Caco-2 (cell line): ENCODE data around the gene NPAS3. TPM values are rescaled to one million over a fixed set of nuclear protein-coding genes. Genes with fewer than 3 reads are reported as not detected.

ENCODE experiments used
- BruUV-seq: library from RNA; stranded (reverse); fragments of 400-500 nt; replicated peaks from 2 replicates; lab custom pipeline; 2021; lab: Mats Ljungman, UMichigan
- CTCF ChIA-PET: fragments of 300-600 bp; sonication (Branson Sonifier 250); formaldehyde crosslinking; loops from one replicate; lab custom pipeline; 2022; ENCODE audit warnings: antibody characterized with exemption; lab: Charles Lee
- POLR2A ChIA-PET: fragments of 300-600 bp; sonication (Branson Sonifier 250); formaldehyde crosslinking; loops from one replicate; lab custom pipeline; 2022; ENCODE audit warnings: antibody characterized with exemption; lab: Charles Lee
- DNase-seq, 2 experiments: peaks; one replicate each; pipeline versions ENCODE4 v3.0.0 to v3.0.0-alpha.2; 2020 to 2022
- H3K27me3 ChIP-seq: replicated peaks from 2 replicates; pipeline ENCODE4 v1.6.0; 2011; ENCODE audit warnings: low read length; ENCODE audit not compliant: control insufficient read depth, insufficient read depth
- H3K36me3 ChIP-seq: 2 replicates; pipeline ENCODE4 v1.5.1; 2011; ENCODE audit warnings: low read length; ENCODE audit not compliant: control insufficient read depth, insufficient read depth
- H3K4me1 ChIP-seq: fragments of 250-450 bp; sonication (Bioruptor Pico); 2 replicates; pipeline ENCODE4 v1.5.1; 2020; ENCODE audit warnings: mild to moderate bottlenecking
- H3K4me3 ChIP-seq: 2 replicates; pipeline ENCODE4 v1.5.1; 2011; ENCODE audit warnings: low read depth, mild to moderate bottlenecking, control low read depth, low read length
- H3K9me3 ChIP-seq: fragments of 250-450 bp; sonication (Bioruptor Pico); 2 replicates; pipeline ENCODE4 v1.5.1; 2020; ENCODE audit warnings: mild to moderate bottlenecking, moderate library complexity
- H3K27ac Mint-ChIP-seq: one replicate; pipeline ENCODE4 v1.8.0; 2022; ENCODE audit warnings: mixed read lengths; ENCODE audit not compliant: unreplicated experiment
- H3K27me3 Mint-ChIP-seq: one replicate; pipeline ENCODE4 v1.8.0; 2022; ENCODE audit warnings: mixed read lengths; ENCODE audit not compliant: insufficient read depth, unreplicated experiment
- H3K36me3 Mint-ChIP-seq: one replicate; pipeline ENCODE4 v1.8.0; 2022; ENCODE audit warnings: mild to moderate bottlenecking, mixed read lengths; ENCODE audit not compliant: insufficient read depth, unreplicated experiment
- H3K4me1 Mint-ChIP-seq: one replicate; pipeline ENCODE4 v1.8.0; 2022; ENCODE audit warnings: low read depth, mixed read lengths; ENCODE audit not compliant: unreplicated experiment
- H3K4me3 Mint-ChIP-seq: one replicate; pipeline ENCODE4 v1.8.0; 2022; ENCODE audit warnings: mild to moderate bottlenecking, moderate library complexity, mixed read lengths; ENCODE audit not compliant: unreplicated experiment
- H3K9me3 Mint-ChIP-seq: one replicate; pipeline ENCODE4 v1.8.0; 2022; ENCODE audit warnings: mixed read lengths; ENCODE audit not compliant: unreplicated experiment
- CTCF ChIP-seq, 2 experiments: fragments of 200-600 bp in 1 of 2; IDR thresholded peaks; 1 replicate in 1 of 2; 2 replicates in 1 of 2; pipeline versions ENCODE4 v1.5.1 to v1.8.0; 2011 to 2022; ENCODE audit warnings: antibody characterized with exemption in 1 of 2, control low read depth in 1 of 2, inconsistent platforms in 1 of 2, low read depth in 1 of 2, low read length in 1 of 2, mild to moderate bottlenecking in 1 of 2, moderate library complexity in 1 of 2; ENCODE audit not compliant: insufficient read depth in 1 of 2, severe bottlenecking in 1 of 2, unreplicated experiment in 1 of 2
- intact Hi-C: fragments of 100-400 bp; cut with micrococcal nuclease; formaldehyde crosslinking; loops from one replicate; pipeline ENCODE4 v1.10.0; 2022; ENCODE audit not compliant: unreplicated experiment
- total RNA-seq: library from RNA; stranded (reverse); gene quantifications from 2 replicates; pipeline ENCODE4 v1.2.3, GENCODE V29; 2022

NPAS3 gene
- total RNA-seq, 1 experiment from 2014 or later: not detected

- TF ChIP-seq CTCF (IDR thresholded peaks at IDR 0.05; ENCODE audit: insufficient read depth in 1 of 2, low read depth in 1 of 2, low read length in 1 of 2, severe bottlenecking in 1 of 2, unreplicated experiment in 1 of 2): no peak
- H3K4me3 ChIP-seq: no peak overlapping the region
- ChIA-PET CTCF (no interaction called here), POLR2A (no interaction called here)
- no peaks in the 10 kb centered on the region for H3K4me1 Mint-ChIP-seq
- DNase-seq: no peak
- no peaks in the 10 kb centered on the region for H3K4me1 ChIP-seq
- no peak overlapping the region for H3K4me3 Mint-ChIP-seq
- no peaks in the 10 kb centered on the region for H3K27me3 ChIP-seq
- no peak overlapping the region for H3K27ac Mint-ChIP-seq
- no peaks in the 10 kb centered on the region for H3K36me3 ChIP-seq
- H3K9me3 Mint-ChIP-seq: no peaks in the 10 kb centered on the region
- H3K27me3 Mint-ChIP-seq: peaks cover 14% of the 10 kb centered on the region
- H3K9me3 ChIP-seq: no peaks in the 10 kb centered on the region
- BruUV-seq: no TSS peak
- H3K36me3 Mint-ChIP-seq: no peaks in the 10 kb centered on the region
- intact Hi-C loops: no loop called here
Observed at GRCh38 chr14:33230021-33230420, 291.3 kb downstream of the NPAS3 start.

GRCh38 chr14:33232031-33232430, 293.4 kb downstream of the NPAS3 start:
- Histone ChIP-seq H3K4me1 (no peaks in the 10 kb centered on the region), H3K9me3 (no peaks in the 10 kb centered on the region), H3K36me3 (no peaks in the 10 kb centered on the region), H3K27me3 (no peaks in the 10 kb centered on the region; the same call in 1 of the 2 replicates), H3K4me3 (no peak overlapping the region)
- H3K27me3 Mint-ChIP-seq: peaks cover 20% of the 10 kb centered on the region
- ChIA-PET POLR2A (no interaction called here), CTCF (no interaction called here)
- no TSS peak for BruUV-seq
- no peaks in the 10 kb centered on the region for H3K9me3 Mint-ChIP-seq
- H3K27ac Mint-ChIP-seq: no peak overlapping the region
- H3K4me3 Mint-ChIP-seq: no peak overlapping the region
- H3K36me3 Mint-ChIP-seq: no peaks in the 10 kb centered on the region
- intact Hi-C loops: no loop called here
- H3K4me1 Mint-ChIP-seq: no peaks in the 10 kb centered on the region
- no peak for TF ChIP-seq CTCF (IDR thresholded peaks at IDR 0.05; ENCODE audit: insufficient read depth in 1 of 2, low read depth in 1 of 2, low read length in 1 of 2, severe bottlenecking in 1 of 2, unreplicated experiment in 1 of 2)
- no peak for DNase-seq

GRCh38 chr14:33237115-33237740, 298.5 kb downstream of the NPAS3 start:
- H3K27ac Mint-ChIP-seq: no peak overlapping the region

More at GRCh38 chr14:33237115-33237740, 298.5 kb downstream of the NPAS3 start:
- no peak for DNase-seq
- Mint-ChIP-seq H3K9me3 (no peaks in the 10 kb centered on the region), H3K4me3 (no peak overlapping the region), H3K36me3 (no peaks in the 10 kb centered on the region), H3K4me1 (no peaks in the 10 kb centered on the region), H3K27me3 (peaks cover 12% of the 10 kb centered on the region)
- Histone ChIP-seq H3K4me1 (no peaks in the 10 kb centered on the region), H3K36me3 (no peaks in the 10 kb centered on the region), H3K9me3 (no peaks in the 10 kb centered on the region), H3K27me3 (no peaks in the 10 kb centered on the region; the same call in 1 of the 2 replicates), H3K4me3 (no peak overlapping the region)
- POLR2A ChIA-PET: no interaction called here
- no TSS peak for BruUV-seq
- TF ChIP-seq CTCF (IDR thresholded peaks at IDR 0.05; ENCODE audit: insufficient read depth in 1 of 2, low read depth in 1 of 2, low read length in 1 of 2, severe bottlenecking in 1 of 2, unreplicated experiment in 1 of 2): no peak
- intact Hi-C loops: no loop called here
- CTCF ChIA-PET: no interaction called here
